Activated CD4-positive, alpha-beta T cell treated with anti-CD3 and anti-CD28 coated beads, Interleukin-2, amount 50 U/mL, for 16 hours (primary cell): ENCODE data around the gene RIMBP2.
"Not testable (repeated sequence)": the region's sequence is repeated elsewhere in the genome, so short reads cannot be mapped to it uniquely, and the experiment has no call there.

Experiments
- DNase-seq: peaks from one replicate; pipeline ENCODE4 v3.0.0-alpha.2; 2020

Gene RIMBP2

GRCh38 chr12:130589540-130590317 is 126.4 kb downstream of the RIMBP2 start:
- DNase-seq, result no peak

GRCh38 chr12:130588696-130589539 is 127.2 kb downstream of the RIMBP2 start:
- no peak for DNase-seq

- no peak for DNase-seq
Observed at GRCh38 chr12:130587966-130588365, 128.1 kb downstream of the RIMBP2 start.

GRCh38 chr12:130584475-130584874 is 131.6 kb downstream of the RIMBP2 start:
- not testable (repeated sequence) for DNase-seq

GRCh38 chr12:130583800-130584199 is 132.3 kb downstream of the RIMBP2 start:
- no peak for DNase-seq

- DNase-seq, result no peak
Observed at GRCh38 chr12:130583317-130583716, 132.8 kb downstream of the RIMBP2 start.

GRCh38 chr12:130582286-130582685 is 133.8 kb downstream of the RIMBP2 start:
- DNase-seq, result no peak

- DNase-seq, result no peak
Observed at GRCh38 chr12:130581782-130582181, 134.3 kb downstream of the RIMBP2 start.

GRCh38 chr12:130579231-130579630 is 136.9 kb downstream of the RIMBP2 start:
- DNase-seq, result no peak

GRCh38 chr12:130577351-130577750 is 138.7 kb downstream of the RIMBP2 start:
- DNase-seq, result no peak

GRCh38 chr12:130576371-130576816 is 139.7 kb downstream of the RIMBP2 start:
- no peak for DNase-seq

- DNase-seq, result no peak
Observed at GRCh38 chr12:130574402-130574801, 141.7 kb downstream of the RIMBP2 start.

GRCh38 chr12:130573766-130574165 is 142.3 kb downstream of the RIMBP2 start:
- DNase-seq, result no peak

- no peak for DNase-seq
Observed at GRCh38 chr12:130573235-130573634, 142.9 kb downstream of the RIMBP2 start.

GRCh38 chr12:130572553-130572952 is 143.5 kb downstream of the RIMBP2 start:
- DNase-seq, result no peak

- DNase-seq, result no peak
Observed at GRCh38 chr12:130571734-130572133, 144.4 kb downstream of the RIMBP2 start.

- no peak for DNase-seq
Observed at GRCh38 chr12:130571089-130571488, 145.0 kb downstream of the RIMBP2 start.

GRCh38 chr12:130569521-130569920 is 146.6 kb downstream of the RIMBP2 start:
- DNase-seq, result no peak

- DNase-seq, result no peak
Observed at GRCh38 chr12:130568501-130568900, 147.6 kb downstream of the RIMBP2 start.

- no peak for DNase-seq
Observed at GRCh38 chr12:130568041-130568440, 148.1 kb downstream of the RIMBP2 start.

GRCh38 chr12:130566446-130567155 is 149.5 kb downstream of the RIMBP2 start:
- DNase-seq, result no peak

- no peak for DNase-seq
Observed at GRCh38 chr12:130565189-130565588, 150.9 kb downstream of the RIMBP2 start.

GRCh38 chr12:130563323-130563722 is 152.8 kb downstream of the RIMBP2 start:
- no peak for DNase-seq
